Hematopoietic multipotent progenitor cell treated with erythropoietin and hydrocortisone succinate and interleukin-3 and kit ligand, for 8 days (in vitro differentiated cells): ENCODE measurements around the gene ABTB2.
A peak's percentile ranks its signal among the peaks of the same experiment; 100 is the strongest.

Experiments
- DNase-seq: peaks from one replicate; pipeline ENCODE4 v3.0.0-alpha.2; 2015

ABTB2 gene

GRCh38 chr11:34340653-34341052 is 17.2 kb downstream of the ABTB2 start:
- DNase-seq, result no peak

GRCh38 chr11:34339149-34340064 is 18.4 kb downstream of the ABTB2 start:
- peak; percentile 30 for DNase-seq

- DNase-seq, result no peak
These were observed 20.8 kb downstream of the ABTB2 start for GRCh38 chr11:34337016-34337415.

- no peak for DNase-seq
These were observed 22.0 kb downstream of the ABTB2 start for GRCh38 chr11:34335801-34336200.

GRCh38 chr11:34335331-34335730 is 22.5 kb downstream of the ABTB2 start:
- no peak for DNase-seq

- no peak for DNase-seq
These were observed 24.0 kb downstream of the ABTB2 start for GRCh38 chr11:34333787-34334186.

GRCh38 chr11:34332524-34332923 is 25.3 kb downstream of the ABTB2 start:
- DNase-seq, result no peak

- no peak for DNase-seq
These were observed 26.1 kb downstream of the ABTB2 start for GRCh38 chr11:34331736-34332135.

- no peak for DNase-seq
These were observed 26.5 kb downstream of the ABTB2 start for GRCh38 chr11:34331329-34331728.

- DNase-seq, result no peak
These were observed 27.2 kb downstream of the ABTB2 start for GRCh38 chr11:34330653-34331052.

- no peak for DNase-seq
These were observed 27.9 kb downstream of the ABTB2 start for GRCh38 chr11:34329876-34330275.

GRCh38 chr11:34328632-34328910 is 29.2 kb downstream of the ABTB2 start:
- no peak for DNase-seq

- DNase-seq, result no peak
These were observed 29.8 kb downstream of the ABTB2 start for GRCh38 chr11:34327804-34328631.

- no peak for DNase-seq
These were observed 33.3 kb downstream of the ABTB2 start for GRCh38 chr11:34324466-34324865.

- no peak for DNase-seq
These were observed 34.2 kb downstream of the ABTB2 start for GRCh38 chr11:34323601-34324000.

GRCh38 chr11:34318111-34319037 is 39.4 kb downstream of the ABTB2 start:
- no peak for DNase-seq

GRCh38 chr11:34317666-34318065 is 40.1 kb downstream of the ABTB2 start:
- DNase-seq, result no peak

- DNase-seq, result no peak
These were observed 40.8 kb downstream of the ABTB2 start for GRCh38 chr11:34317036-34317360.

GRCh38 chr11:34316347-34317035 is 41.3 kb downstream of the ABTB2 start:
- no peak for DNase-seq

GRCh38 chr11:34315394-34315793 is 42.4 kb downstream of the ABTB2 start:
- no peak for DNase-seq

- no peak for DNase-seq
These were observed 42.9 kb downstream of the ABTB2 start for GRCh38 chr11:34314936-34315335.

- no peak for DNase-seq
These were observed 43.6 kb downstream of the ABTB2 start for GRCh38 chr11:34314176-34314575.

GRCh38 chr11:34313099-34313517 is 44.7 kb downstream of the ABTB2 start:
- DNase-seq, result no peak
